ENCODE results near the gene ESYT3. TPM values are rescaled to one million over a fixed set of nuclear protein-coding genes. Genes with fewer than 3 reads are reported as not detected.

The ESYT3 gene
- total RNA-seq, 1 donor, result 0.72 TPM

GRCh38 chr3:138496436-138496835 is 62.0 kb downstream of the ESYT3 start:
- H3K4me2 ChIP-seq (ENCODE audit: insufficient read depth, low read length), result no peak overlapping the region
- TF ChIP-seq CTCF (IDR thresholded peaks at IDR 0.05; ENCODE audit: extremely low read depth, low read depth, low read length), result no peak
- H3K4me1 ChIP-seq (ENCODE audit: insufficient read depth, low read length), result peaks cover 19% of the 10 kb centered on the region
- H2AFZ ChIP-seq (ENCODE audit: low read length), result no peak overlapping the region
- H3K4me3 ChIP-seq (ENCODE audit: insufficient read depth, low read length), result no peak overlapping the region
- no peak for DNase-seq (ENCODE audit: insufficient read length, low spot score, missing footprints)
- no peaks in the 10 kb centered on the region for H3K9me3 ChIP-seq (ENCODE audit: low read depth, low read length)
- no peaks in the 10 kb centered on the region for H4K20me1 ChIP-seq (ENCODE audit: insufficient read depth, low read length)
- H3K79me2 ChIP-seq (ENCODE audit: insufficient read depth, low read length), result no peaks in the 10 kb centered on the region
- H3K27ac ChIP-seq (ENCODE audit: low read depth, low read length), result no peak overlapping the region
- no peaks in the 10 kb centered on the region for H3K27me3 ChIP-seq (ENCODE audit: insufficient read depth, low read length)
- H3K36me3 ChIP-seq (ENCODE audit: insufficient read depth, low read length), result peaks cover 3% of the 10 kb centered on the region

- Histone ChIP-seq H2AFZ (ENCODE audit: low read length) (no peak overlapping the region), H3K9me3 (ENCODE audit: low read depth, low read length) (no peaks in the 10 kb centered on the region), H4K20me1 (ENCODE audit: insufficient read depth, low read length) (no peaks in the 10 kb centered on the region), H3K4me3 (ENCODE audit: insufficient read depth, low read length) (no peak overlapping the region), H3K4me1 (ENCODE audit: insufficient read depth, low read length) (peaks cover 19% of the 10 kb centered on the region), H3K36me3 (ENCODE audit: insufficient read depth, low read length) (peaks cover 3% of the 10 kb centered on the region), H3K79me2 (ENCODE audit: insufficient read depth, low read length) (no peaks in the 10 kb centered on the region), H3K27ac (ENCODE audit: low read depth, low read length) (no peak overlapping the region), H3K4me2 (ENCODE audit: insufficient read depth, low read length) (no peak overlapping the region), H3K27me3 (ENCODE audit: insufficient read depth, low read length) (no peaks in the 10 kb centered on the region)
- no peak for DNase-seq (ENCODE audit: insufficient read length, low spot score, missing footprints)
- TF ChIP-seq CTCF (IDR thresholded peaks at IDR 0.05; ENCODE audit: extremely low read depth, low read depth, low read length), result no peak
Measured at GRCh38 chr3:138497021-138497420, 62.6 kb downstream of the ESYT3 start.

GRCh38 chr3:138497851-138498250 is 63.4 kb downstream of the ESYT3 start:
- peaks cover 19% of the 10 kb centered on the region for H3K4me1 ChIP-seq (ENCODE audit: insufficient read depth, low read length)
- H3K9me3 ChIP-seq (ENCODE audit: low read depth, low read length), result no peaks in the 10 kb centered on the region
- H2AFZ ChIP-seq (ENCODE audit: low read length), result no peak overlapping the region
- no peak overlapping the region for H3K4me3 ChIP-seq (ENCODE audit: insufficient read depth, low read length)
- no peak overlapping the region for H3K27ac ChIP-seq (ENCODE audit: low read depth, low read length)
- no peaks in the 10 kb centered on the region for H3K79me2 ChIP-seq (ENCODE audit: insufficient read depth, low read length)
- DNase-seq (ENCODE audit: insufficient read length, low spot score, missing footprints), result no peak
- TF ChIP-seq CTCF (IDR thresholded peaks at IDR 0.05; ENCODE audit: extremely low read depth, low read depth, low read length), result no peak
- H3K27me3 ChIP-seq (ENCODE audit: insufficient read depth, low read length), result no peaks in the 10 kb centered on the region
- peaks cover 3% of the 10 kb centered on the region for H3K36me3 ChIP-seq (ENCODE audit: insufficient read depth, low read length)
- H3K4me2 ChIP-seq (ENCODE audit: insufficient read depth, low read length), result no peak overlapping the region
- H4K20me1 ChIP-seq (ENCODE audit: insufficient read depth, low read length), result no peaks in the 10 kb centered on the region

GRCh38 chr3:138498991-138499390 is 64.6 kb downstream of the ESYT3 start:
- no peak for DNase-seq (ENCODE audit: insufficient read length, low spot score, missing footprints)
- H4K20me1 ChIP-seq (ENCODE audit: insufficient read depth, low read length), result no peaks in the 10 kb centered on the region
- no peaks in the 10 kb centered on the region for H3K9me3 ChIP-seq (ENCODE audit: low read depth, low read length)
- no peak overlapping the region for H2AFZ ChIP-seq (ENCODE audit: low read length)
- TF ChIP-seq CTCF (IDR thresholded peaks at IDR 0.05; ENCODE audit: extremely low read depth, low read depth, low read length), result no peak
- peaks cover 13% of the 10 kb centered on the region for H3K4me1 ChIP-seq (ENCODE audit: insufficient read depth, low read length)
- no peak overlapping the region for H3K4me3 ChIP-seq (ENCODE audit: insufficient read depth, low read length)
- peaks cover 3% of the 10 kb centered on the region for H3K36me3 ChIP-seq (ENCODE audit: insufficient read depth, low read length)
- no peaks in the 10 kb centered on the region for H3K79me2 ChIP-seq (ENCODE audit: insufficient read depth, low read length)
- H3K27ac ChIP-seq (ENCODE audit: low read depth, low read length), result no peak overlapping the region
- no peaks in the 10 kb centered on the region for H3K27me3 ChIP-seq (ENCODE audit: insufficient read depth, low read length)
- H3K4me2 ChIP-seq (ENCODE audit: insufficient read depth, low read length), result no peak overlapping the region

Measured in osteoblast (primary cell).